HG03066 (cell line): Measurements from ENCODE around the gene BCL3.
A peak's percentile ranks its signal among the peaks of the same experiment; 100 is the strongest.

ENCODE experiments used
- ATAC-seq: cut with Tn5 transposase; IDR thresholded peaks from one replicate; pipeline ENCODE4 v1.9.1; 2021; ENCODE audit warnings: low read depth; ENCODE audit not compliant: unreplicated experiment

BCL3 gene

DNA sequence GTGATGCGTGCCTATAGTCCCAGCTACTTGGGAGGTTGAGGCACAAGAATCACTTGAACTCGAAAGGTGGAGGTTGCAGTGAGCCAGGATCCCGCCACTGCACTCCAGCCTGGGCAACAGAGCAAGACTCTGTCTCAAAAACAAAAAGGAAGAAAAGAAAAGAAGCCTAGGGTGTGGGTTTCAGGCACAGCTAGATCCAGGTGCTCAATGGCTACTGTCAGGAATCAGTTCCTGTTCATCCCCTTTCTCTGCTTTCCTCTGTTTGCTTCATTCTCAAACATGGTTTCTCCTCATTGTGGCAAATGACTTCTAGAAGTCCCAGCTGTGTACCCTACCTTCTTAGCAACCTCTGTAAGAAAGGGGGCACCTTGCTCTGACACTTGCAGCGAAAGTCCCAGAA, 35.0 kb downstream of the BCL3 start:
- no peak for ATAC-seq

DNA sequence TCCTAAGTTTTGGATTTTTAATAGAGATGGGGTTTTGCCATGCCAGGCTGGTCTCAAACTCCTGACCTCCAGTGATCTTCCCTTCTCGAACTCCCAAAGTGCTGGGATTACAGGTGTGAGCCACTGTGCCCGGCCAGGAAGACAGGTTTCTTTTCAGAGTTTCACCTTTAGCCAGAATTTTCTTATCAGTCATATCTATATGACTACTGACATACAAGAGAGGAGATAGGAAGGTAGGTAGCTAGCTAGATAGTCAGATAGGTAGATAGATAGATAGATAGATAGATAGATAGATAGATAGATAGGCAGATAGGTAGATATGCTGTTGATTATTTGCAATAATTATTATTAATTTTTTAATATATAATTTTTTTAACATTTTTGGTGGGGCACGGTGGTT, 36.8 kb downstream of the BCL3 start:
- ATAC-seq = no peak

GRCh38 chr19:44785993-44786392, 37.5 kb downstream of the BCL3 start:
- no peak for ATAC-seq

DNA sequence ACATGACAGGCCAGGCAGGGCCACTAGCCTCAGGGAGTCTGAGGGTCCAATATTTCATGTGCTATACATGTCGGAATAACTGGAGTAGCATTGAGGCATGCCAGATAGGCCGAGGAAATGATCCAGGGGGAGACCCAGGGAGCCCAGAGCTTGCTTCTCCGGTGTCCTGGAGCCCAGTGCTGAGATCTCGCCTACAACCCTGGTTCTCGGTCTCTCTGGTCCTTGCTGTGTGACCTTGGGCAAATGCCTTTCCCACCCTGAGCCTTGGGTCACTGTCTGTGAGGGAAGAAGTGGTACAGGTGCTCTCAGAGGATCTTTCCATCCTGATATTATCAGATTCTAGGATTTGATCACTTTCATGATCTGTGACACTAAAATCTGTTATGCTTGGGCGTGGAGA, 40.5 kb downstream of the BCL3 start:
- no peak for ATAC-seq

GRCh38 chr19:44789943-44790483, 41.5 kb downstream of the BCL3 start:
- no peak for ATAC-seq

DNA sequence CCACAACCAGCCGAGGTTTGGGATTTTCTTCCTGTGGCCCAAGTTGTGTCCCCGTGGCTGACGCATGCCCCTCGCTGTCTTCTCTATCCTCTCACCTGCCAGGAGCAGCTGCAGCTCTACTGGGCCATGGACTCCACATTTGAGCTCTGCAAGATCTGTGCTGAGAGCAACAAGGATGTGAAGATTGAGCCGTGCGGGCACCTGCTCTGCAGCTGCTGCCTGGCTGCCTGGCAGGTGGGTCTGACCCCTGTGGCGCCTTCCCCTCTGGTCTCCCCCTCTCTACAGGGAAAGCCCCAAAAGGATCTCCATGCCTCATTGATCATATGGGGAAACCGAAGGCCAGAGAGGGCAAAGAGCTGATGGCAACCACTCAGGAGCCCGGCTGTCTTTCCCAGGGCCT, 43.8 kb downstream of the BCL3 start:
- no peak for ATAC-seq

DNA sequence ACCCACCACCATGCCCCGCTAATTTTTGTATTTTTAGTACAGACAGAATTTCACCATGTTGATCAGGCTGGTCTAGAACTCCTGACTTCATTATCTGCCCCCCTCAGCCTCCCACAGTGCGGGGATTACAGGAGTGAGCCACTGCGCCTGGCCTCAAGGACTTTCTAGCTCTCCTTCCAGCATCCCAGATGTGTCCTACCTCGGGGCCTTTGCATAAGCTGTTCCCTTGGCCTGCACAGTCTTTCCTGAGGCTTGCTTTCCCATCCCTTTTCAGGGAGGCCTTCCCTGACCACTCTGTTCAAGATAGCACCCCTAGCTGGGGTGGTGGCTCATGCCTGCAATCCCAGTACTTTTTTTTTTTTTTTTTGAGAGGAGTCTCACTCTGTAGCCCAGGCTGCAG, 46.1 kb downstream of the BCL3 start:
- no peak for ATAC-seq

DNA sequence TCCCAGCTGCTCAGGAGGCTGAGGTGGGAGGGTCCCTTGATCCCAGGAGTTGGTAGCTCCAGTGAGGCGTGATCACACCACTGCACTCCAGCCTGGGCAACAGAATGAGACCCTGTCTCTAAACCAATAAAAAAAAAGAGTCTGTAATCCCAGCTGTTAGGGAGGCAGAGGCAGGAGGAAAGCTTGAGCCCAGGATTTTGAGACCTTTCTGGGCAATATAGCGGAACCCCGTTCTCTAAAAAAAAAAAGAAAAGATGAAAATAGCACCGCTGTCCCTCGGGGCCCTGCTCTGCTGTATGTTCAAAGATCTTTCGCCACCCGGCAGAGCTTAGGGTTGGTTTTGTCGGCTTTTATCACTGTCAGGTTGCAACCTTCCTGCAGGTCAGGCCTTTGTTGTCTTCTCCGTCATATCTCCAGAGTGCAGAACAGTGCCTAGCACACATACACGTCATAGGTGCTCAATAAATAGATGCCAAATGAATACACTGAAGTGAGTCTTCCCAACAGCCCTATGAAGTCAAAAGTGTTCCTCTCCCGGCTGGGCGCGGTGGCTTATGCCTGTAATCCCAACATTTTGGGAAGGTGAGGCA, 47.0 kb downstream of the BCL3 start:
- ATAC-seq = no peak

- ATAC-seq = no peak
These were observed 48.2 kb downstream of the BCL3 start for GRCh38 chr19:44796701-44797115.

DNA sequence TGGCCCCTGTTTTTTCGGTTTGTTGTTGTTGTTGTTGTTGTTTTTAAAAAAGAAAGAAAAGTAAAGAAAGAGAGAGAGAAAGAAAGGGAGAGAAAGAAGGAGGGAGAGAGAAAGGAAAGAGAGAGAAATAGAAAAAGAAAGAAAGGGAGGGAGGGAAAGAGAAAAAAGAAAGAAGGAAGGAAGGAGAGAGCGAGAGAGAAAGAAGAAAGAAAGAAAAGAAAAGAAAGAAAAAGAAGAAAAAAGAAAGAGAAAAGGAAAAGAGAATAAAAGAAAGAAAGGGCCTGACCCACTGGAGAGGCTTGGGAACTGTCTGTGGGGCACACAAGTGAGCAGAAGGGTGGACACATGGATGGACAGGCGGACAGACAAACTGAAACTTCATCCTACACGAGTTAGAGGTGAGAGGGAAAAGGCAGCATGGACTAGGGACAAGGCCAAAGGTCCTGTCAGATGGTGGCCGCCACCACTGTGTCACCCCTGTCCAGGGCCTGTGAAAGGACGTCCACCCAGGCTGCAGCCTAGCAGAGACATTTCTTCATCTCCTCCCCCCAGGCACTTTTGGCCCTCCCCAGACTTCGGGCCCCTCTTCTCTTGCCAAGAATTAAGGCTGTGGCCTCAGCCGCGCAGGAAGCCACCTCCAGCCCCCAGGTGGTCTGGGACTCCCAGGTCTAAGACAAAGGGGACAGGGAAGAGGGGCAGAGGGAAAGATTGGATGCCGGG, 51.3 kb downstream of the BCL3 start:
- no peak for ATAC-seq

DNA sequence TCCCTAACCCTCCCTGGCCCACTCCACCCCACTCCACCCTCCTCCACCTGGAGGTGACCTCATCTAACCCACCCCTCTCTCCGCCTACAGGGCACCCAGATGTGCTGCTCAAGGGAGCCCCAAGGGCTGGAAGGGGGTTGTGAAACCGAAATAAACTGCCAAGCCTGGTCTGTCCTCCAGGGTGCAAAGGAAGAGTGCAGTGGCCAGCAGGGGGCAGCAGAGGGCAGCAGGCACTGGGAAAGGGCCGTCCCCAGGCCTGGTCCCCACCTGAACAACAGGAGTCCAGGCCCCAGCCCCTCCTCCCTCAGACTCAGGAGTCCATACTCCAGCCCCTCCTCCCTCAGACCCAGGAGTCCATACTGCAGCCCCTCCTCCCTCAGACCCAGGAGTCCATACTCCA, 52.0 kb downstream of the BCL3 start:
- ATAC-seq = peak; percentile 68

GRCh38 chr19:44803442-44804428, 55.2 kb downstream of the BCL3 start:
- no peak for ATAC-seq

DNA sequence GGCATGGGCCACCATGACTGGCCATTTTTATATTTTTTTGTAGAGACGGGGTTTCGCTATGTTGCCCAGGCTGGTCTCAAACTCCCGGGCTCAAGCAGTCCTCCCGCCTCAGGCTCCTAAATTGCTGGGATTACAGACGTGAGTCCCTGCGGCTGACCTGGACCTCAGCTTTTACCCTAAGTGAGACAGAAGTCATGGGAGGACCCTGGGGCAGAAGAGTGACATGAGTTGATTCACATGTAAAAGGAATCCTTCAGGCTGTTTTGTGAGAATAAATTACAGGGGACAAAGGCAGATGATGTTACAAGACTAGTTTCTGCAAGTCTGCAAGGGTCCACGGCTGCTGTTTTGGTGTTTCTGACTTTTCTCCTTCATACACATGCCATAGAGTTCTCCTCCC, 57.8 kb downstream of the BCL3 start:
- ATAC-seq = no peak

DNA sequence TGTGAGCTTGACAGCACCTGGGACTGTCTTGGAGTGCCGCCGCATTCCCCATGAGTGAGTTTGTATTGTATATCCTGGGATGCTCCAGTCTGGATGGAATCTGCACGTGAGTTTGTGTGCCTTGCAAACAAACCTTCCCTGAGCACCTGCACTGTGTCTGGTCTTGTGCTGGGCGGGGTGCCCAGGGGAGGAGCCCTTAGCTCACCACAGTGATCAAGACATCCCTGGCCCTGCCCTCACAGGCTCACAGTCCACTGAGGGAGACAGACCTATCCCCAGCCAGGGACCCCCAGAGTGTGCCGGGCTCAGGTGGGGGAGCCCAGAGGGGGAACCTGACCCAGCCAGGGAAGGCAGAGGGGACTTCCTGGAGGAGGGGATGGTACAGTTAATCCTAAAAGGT, 58.7 kb downstream of the BCL3 start:
- no peak for ATAC-seq

DNA sequence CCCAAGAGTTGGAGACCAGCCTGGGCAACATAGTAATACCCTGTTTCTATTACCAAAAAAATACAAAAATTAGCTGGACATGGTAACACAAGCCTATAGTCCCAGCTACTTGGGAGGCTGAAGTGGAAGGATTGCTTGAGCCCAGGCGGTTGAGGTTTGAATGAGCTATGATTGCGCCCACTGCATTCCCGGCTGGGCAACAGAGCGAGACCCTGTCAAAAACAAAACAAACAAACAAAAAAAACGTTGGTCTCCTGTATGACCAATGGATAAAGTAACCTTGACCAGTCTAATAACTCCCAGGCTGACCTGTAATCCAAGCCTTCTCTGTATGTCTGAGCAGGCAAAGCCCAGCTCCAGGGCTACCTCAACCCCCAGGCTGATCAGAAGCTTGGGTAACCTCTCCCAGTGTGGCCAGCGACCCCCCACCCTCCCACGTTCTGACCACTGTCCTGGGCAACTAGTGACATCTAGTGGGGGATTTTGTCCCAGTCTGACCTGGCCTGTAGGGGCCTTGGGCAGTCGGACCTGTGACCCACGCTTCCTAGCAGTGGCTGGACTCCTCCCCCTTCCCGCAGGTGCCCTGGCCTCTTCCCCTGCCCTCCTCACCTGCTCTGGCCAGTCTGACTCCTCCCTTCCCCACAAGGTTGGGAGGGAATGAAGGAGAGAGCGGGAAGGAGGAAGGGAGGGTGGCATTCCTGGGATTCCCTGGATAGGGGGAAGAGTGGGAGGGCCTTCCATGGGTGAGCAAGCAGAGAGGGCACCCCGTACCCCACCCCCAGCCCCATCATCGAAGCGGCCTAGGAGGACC, 59.3 kb downstream of the BCL3 start:
- no peak for ATAC-seq

GRCh38 chr19:44808463-44809371, 60.2 kb downstream of the BCL3 start, which contains the start of gene BCAM:
TSS of gene BCAM (plus strand) at chr19:44809103. CDS start at chr19:44809125, 22 bp downstream.
- ATAC-seq = no peak
